Keratinocyte (primary cell): ENCODE measurements around the gene OPRL1.

Experiments used
- CTCF ChIP-seq, 3 experiments: IDR thresholded peaks in 1 of 3; conservative IDR thresholded peaks in 1 of 3; optimal IDR thresholded peaks in 1 of 3; 2 replicates in 2 of 3; 3 replicates in 1 of 3; pipeline versions ENCODE3 to v1.5.1; 2011; ENCODE audit warnings: low read length in 3 of 3, mild to moderate bottlenecking in 3 of 3, moderate library complexity in 2 of 3, control low read depth in 1 of 3, inconsistent platforms in 1 of 3; ENCODE audit not compliant: insufficient read depth in 2 of 3; ENCODE audit errors: extremely low read depth in 1 of 3
- EZH2 ChIP-seq: IDR thresholded peaks from one replicate; pipeline ENCODE4 v1.6.1; 2012; ENCODE audit warnings: inconsistent platforms, mild to moderate bottlenecking, low read length, moderate library complexity

DNA sequence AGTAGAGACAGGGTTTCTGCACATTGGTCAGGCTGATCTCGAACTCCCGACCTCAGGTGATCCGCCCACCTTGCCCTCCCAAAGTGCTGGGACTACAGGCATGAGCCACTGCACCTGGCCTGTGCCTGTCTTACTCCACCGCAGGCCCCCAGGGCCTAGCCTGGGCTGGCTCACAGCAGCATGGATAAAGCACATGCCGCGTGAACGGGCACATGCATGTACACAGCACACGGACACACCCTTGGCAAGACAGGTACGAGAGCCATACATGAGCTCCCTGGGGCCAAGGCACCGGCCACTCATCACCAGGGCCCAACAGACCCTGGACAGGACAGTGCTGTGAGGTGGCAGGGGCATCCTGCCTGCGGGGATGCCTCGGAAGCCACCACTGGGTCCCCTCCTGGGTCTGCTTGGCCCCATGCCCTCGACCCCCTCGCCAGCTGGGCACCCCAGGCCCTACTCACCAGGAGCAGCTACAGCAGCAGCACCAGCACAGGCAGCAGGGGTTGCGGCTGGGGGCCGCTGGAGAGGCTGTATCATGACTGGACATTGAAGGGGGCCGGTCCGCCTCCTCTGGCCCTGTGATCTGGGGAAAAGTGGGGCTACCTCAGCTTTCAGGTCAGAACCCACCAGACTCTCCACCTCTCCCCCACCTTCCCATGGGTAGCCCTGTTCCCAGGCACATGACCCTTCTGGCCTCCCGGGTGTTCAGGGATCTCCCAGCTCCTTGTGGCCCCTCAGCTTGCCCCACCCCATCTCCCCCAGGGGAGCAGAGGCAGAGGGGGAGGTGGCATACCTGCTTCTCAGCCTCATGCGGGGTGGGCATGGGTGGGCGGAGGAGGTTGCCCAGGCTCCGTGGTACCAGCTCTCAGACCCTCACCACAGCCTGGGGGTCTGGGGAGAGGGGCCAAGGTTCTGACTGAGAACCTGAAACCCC, 3.6 kb upstream of the OPRL1 start:
- no peak for TF ChIP-seq EZH2
- TF ChIP-seq CTCF (optimal IDR thresholded peaks at IDR 0.05 in 1 of 3, IDR thresholded peaks at IDR 0.05 in 1 of 3, conservative IDR thresholded peaks at IDR 0.05 in 1 of 3; ENCODE audit: extremely low read depth in 1 of 3, insufficient read depth in 2 of 3, low read length in 3 of 3): no peak
